Stimulated activated CD4-positive, alpha-beta T cell treated with anti-CD3 and anti-CD28 coated beads, Interleukin-4, amount 100 ng/mL, for 48 hours (primary cell): Measurements from ENCODE around the gene PTPN5.

Experiments
- DNase-seq, 2 donors: peaks; one replicate each; pipeline ENCODE4 v3.0.0-alpha.2; 2020; ENCODE audit warnings: low read depth in 2 of 2

PTPN5 gene

GRCh38 chr11:18773104-18773503 is 18.5 kb downstream of the PTPN5 start:
- DNase-seq, result no peak

GRCh38 chr11:18772211-18772610 is 19.4 kb downstream of the PTPN5 start:
- DNase-seq, result no peak

DNA sequence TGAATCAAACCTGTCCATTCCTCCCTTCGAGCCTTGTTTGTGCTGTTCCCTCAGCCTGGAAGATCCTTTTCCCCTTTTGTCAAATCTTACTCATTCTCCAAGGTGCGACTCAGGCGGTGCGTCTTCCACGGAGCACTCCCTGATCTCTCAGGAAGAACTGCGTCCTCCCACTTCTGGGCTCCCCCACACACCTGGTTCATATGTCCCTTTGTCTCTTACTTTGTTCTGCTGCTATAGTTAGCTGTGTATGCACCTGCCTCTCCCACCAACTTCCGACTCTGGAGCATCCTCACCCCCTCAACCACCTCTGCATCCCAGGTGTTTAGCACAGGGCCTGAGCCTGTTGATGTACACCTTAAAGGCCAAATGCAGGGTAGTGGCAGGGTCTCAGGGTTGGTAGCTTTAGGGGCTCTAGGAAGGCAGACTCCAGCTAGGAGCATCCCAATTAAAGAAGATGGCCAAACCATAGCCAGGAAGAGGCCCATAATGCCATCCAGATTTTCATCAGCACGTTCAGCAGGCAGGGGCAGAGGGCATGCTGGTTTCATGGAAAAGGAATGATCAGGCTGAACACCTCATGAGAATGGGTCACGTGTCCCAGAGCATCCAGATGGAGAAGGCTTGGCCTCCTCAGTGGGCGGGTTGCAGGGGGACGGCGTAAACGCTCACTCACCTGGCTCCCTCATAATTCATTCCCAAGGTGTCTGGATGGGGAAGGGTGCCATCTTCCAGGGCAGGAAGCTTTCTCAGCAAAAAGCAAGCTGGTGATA is 20.1 kb downstream of the PTPN5 start:
- DNase-seq, result no peak

GRCh38 chr11:18770479-18771125 is 21.0 kb downstream of the PTPN5 start:
- DNase-seq, result no peak

DNA sequence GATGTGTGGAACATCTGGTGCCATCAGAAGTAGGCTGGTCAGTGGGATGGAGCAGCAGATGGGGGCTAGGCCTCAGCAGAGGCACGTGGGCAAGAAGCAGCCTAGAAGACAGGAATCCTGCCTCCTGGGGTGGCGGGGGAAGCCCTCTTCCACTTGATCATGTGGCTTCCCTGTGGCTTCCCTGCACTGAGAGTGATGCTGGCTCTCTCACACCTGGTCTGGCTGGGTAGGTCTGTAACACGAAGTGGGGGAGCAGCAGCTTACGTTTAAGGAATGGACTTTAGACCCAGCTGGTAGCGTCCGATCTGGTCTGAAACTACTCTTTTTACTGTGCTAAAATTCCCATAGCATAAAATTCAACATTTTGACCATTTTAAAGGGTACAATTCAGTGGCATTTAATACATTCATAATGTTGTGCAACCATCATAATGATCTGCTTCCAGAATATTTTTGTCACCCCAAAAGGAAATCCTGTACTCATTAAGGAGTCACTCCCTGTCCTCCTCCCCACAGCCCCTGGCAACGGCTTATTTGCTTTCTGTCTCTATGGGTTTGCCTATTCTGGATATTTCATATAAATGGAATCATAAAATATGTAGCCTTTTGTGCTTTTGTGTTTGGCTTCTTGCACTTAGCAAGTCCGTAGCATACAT is 21.7 kb downstream of the PTPN5 start:
- no peak for DNase-seq

DNA sequence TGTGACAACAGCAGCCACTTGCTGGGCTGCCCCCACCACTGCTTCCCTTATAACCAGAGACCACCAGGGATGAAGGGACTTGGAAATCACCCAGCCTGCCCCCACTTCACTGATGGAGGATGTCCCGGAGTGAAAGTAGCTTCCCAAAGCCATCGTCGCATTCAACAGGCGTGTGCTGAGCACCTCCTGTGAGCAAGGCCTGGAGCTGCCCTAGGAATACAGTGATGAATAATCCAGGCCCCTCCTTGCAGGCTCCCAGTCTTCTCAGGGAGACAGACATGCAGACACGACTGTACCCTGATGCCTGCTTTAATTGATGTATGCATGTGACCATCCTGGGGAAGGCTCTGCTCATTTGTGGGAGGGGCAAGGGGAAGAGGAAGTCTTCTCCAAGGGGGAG is 22.6 kb downstream of the PTPN5 start:
- no peak for DNase-seq

DNA sequence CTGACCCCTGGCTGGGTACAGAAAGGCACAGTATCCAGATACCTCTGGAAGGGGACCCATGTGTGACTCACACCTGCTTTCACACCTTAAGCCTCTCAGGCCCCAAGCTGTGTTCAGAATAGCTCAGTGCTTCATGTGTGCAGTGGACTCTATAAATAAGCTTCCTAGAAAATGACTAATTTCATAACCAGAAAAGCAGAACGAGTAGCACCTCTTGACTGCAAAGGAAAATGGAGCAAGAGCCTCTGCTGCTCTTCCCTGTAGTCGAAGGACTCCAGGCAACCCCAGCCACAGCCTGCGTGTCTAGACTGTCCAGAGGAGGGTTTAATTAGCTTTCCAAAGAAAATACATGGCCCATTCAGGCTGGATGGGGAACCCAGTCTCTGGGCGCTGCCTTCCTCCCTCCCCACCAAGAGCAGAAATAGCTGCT is 23.1 kb downstream of the PTPN5 start:
- DNase-seq, result no peak

GRCh38 chr11:18766015-18766414 is 25.6 kb downstream of the PTPN5 start:
- DNase-seq, result no peak

- no peak for DNase-seq
Observed at GRCh38 chr11:18765554-18765953, 26.0 kb downstream of the PTPN5 start.

- no peak for DNase-seq
Observed at GRCh38 chr11:18761741-18762140, 29.9 kb downstream of the PTPN5 start.

GRCh38 chr11:18761144-18761543 is 30.5 kb downstream of the PTPN5 start:
- DNase-seq, result no peak

DNA sequence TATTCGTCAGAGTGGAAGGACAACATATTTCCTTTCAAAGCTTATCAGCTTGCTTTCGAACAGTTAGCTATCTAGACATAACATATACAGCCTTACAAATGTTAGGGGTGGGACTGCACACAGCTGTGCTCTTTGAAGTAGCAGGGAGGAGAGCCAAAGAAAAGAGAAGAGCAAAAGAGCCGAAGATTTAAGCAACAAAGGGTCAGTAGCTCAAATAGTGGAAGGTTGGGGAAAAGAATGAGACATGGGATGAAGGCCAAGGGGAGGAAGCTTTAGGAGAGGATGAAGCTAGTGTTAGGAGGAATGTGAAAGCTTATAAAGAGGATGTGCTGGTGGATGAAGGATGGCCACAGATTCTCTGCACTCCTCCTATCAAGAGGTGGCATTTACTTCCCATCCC is 33.8 kb downstream of the PTPN5 start:
- DNase-seq, result no peak

DNA sequence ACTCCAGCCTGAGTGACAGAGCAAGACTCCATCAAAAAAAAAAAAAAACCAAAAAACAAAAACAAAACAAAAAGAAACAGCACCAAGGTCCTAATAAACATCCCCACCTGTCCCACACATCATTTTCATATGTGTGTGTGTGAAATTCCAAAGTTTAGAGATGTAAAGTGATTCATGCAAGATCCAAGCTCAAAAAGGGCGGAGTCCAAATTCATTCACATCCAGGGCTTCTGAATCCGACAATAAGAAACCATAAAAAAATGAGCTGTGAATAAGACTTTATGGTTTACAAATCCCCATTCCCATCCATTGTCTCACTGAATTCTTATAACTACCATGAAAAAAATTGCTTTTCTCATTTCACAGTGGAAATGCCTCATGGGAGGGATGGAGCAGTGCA is 34.7 kb downstream of the PTPN5 start:
- DNase-seq, result no peak

- no peak for DNase-seq
Observed at GRCh38 chr11:18754308-18754707, 37.3 kb downstream of the PTPN5 start.

DNA sequence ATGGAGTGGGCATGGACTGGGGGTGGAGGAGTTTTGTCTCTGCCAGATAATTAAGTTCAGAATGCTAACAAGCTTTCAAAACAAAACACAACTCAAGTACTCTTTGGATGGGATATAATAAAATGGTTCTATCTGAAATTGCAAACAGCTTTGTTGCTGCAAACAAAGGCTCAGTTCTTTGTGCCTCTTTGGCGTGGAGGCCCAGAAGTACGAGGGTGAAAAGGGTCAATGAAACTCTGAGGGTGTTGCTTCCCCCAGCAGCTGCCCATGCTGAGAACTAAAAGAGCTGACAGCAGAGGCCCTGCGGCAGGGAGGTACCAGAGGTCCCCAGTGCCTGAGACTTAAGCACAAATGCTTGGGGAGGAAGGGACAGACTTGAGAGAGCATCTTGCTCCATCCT is 39.1 kb downstream of the PTPN5 start:
- DNase-seq, result no peak

DNA sequence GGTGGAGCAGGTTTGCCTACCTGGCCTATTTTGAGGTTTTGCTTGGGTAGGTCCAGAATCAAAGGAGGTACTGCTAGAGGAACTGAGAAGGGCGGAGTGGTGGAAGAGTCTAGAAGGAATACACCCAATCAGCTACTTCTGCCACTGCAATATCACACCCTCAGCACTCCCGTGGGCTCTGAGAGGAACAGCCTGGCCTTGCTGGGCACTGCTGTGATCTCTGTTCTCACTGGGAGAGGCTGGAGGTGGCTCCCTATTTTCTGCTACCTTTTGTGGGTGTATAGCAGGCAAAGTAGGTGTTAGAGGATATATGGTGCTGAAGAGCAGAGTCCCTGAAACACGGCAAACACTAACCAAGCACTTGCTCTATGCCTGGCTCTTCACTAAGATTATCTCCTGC is 40.7 kb downstream of the PTPN5 start:
- no peak for DNase-seq

DNA sequence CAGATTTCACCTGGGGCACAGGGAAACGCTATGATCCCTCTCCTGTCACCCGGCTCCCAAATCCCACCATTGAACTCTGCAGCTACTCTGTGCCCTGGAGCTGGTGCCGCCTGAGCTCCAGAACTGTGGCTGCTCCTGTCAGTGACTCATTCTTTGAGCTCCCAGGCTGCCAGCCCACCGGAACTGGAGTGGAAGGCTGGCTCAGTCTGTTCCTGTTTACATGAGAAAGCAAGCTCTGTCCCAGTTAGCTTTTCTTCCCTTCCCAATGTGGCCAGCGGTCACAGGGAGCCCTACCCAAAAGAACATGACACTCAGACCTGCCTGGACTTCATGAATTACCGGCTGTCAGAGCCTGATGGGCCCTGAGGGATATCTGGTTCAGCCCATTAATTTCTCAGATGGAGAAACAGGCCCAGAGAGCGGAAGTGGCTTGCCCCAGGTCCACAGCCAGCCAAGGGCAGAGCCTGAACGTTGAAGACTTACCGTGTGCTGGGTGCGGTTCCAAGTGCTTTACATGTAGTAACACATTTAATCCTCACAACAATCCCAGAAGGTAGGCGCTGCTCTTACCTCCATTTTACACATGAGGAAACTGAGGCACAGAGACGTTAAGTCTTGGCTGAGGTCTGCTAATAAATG is 41.8 kb downstream of the PTPN5 start:
- no peak for DNase-seq

DNA sequence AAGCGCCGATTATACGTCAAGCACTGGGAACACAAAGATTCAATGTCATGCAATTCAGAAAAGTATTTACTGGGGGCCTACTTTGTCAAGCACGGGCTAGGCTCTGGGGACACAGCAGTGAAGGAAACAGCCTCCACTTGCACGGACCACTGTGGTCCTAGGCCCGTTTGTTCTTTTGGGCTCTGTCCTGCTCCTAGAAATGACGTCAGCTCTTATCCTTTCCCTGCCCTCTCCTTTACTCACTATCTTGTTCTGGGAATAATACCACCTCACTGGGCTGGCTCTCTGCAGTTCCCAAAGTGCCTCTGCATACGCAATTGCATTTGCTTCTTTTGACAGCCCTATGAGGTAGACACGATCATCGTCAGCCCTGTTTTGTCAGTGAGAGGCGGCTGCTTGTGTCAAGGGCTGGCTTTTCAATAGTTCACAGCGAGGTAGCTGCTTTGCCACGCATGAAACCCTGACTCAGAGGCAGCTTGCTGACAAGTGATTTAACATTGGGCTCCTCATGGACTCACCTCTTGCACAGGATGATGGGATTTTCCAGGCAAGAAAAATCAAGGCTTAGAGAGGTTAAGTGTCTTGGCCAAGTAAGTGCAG is 42.7 kb downstream of the PTPN5 start:
- DNase-seq, result no peak

GRCh38 chr11:18745251-18745650 is 46.3 kb downstream of the PTPN5 start:
- DNase-seq, result no peak

DNA sequence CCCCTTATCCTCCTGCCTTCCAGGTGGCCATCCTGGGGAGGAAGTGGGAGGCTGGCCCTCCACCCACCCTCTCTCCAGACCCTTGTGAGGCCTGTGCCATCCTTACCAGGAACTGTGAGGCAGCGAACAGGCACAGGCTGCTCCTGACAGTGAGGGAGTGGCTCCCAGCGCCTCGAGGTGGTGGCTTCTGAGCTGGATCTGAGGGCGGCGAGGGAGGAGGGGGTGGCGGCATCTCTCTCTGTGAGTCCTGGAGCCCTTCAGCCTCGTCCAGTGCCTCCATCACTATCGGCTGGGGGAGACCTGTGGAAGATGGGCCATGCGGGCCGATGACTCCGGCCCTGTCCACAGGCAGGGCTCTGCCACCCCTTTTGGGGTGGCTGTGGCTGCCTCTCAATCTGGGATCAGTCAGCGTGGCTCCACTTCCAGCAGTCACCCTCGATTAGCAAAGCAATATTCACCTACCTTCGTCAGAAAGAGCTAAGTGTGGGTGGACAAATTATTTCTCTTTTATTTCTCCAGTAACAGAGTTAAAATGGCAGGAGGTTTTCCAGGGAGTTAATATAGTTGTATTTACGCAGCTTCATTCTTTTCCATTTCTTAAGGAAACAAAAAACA is 47.6 kb downstream of the PTPN5 start:
- no peak for DNase-seq

GRCh38 chr11:18743365-18743764 is 48.2 kb downstream of the PTPN5 start:
- no peak for DNase-seq

GRCh38 chr11:18741783-18742182 is 49.8 kb downstream of the PTPN5 start:
- DNase-seq, result no peak
